Esophagus muscularis mucosa (tissue), 4 donors: ENCODE results near the gene LRRC47.

Experiments
- CTCF ChIP-seq, 3 experiments: fragments of 200-600 bp in 2 of 3; fragments of 450-650 bp in 1 of 3; sonication (generic) in 2 of 3; IDR thresholded peaks; one replicate each; pipeline ENCODE4 v1.5.1; 2017 to 2019; ENCODE audit warnings: antibody characterized with exemption in 3 of 3, mild to moderate bottlenecking in 2 of 3, moderate library complexity in 1 of 3
- EP300 ChIP-seq: sonication (generic); formaldehyde crosslinking; IDR thresholded peaks from one replicate; pipeline ENCODE4 v1.6.1; 2017; ENCODE audit warnings: antibody characterized with exemption
- POLR2AphosphoS5 ChIP-seq, 2 donors: sonication (generic); formaldehyde crosslinking; IDR thresholded peaks; one replicate each; pipeline ENCODE4 v1.6.1; 2017; ENCODE audit warnings: antibody characterized with exemption in 2 of 2

- TF ChIP-seq CTCF (IDR thresholded peaks at IDR 0.05) (no peak), POLR2AphosphoS5 (IDR thresholded peaks at IDR 0.05) (no peak), EP300 (no peak)
Observed at GRCh38 chr1:3838788-3839187, 42.5 kb upstream of the LRRC47 start.
